Activated CD8-positive, alpha-beta T cell treated with anti-CD3 and anti-CD28 coated beads for 36 hours (primary cell): ENCODE results near the gene TBC1D22A. TPM values are rescaled to one million over a fixed set of nuclear protein-coding genes. Genes with fewer than 3 reads are reported as not detected.

Source experiments
- ATAC-seq: fragments of 200-7000 bp; cut with Tn5 transposase; one replicate; pipeline ENCODE4 v1.10.0; 2021; ENCODE audit warnings: mild to moderate bottlenecking, moderate library complexity
- CTCF ChIA-PET: fragments of 350-600 bp; sonication (Branson Sonifier 250); formaldehyde crosslinking; loops from one replicate; lab custom pipeline; 2021; ENCODE audit warnings: antibody characterized with exemption; lab: Charles Lee
- POLR2A ChIA-PET: fragments of 350-600 bp; sonication (Branson Sonifier 250); formaldehyde crosslinking; loops from one replicate; lab custom pipeline; 2021; ENCODE audit warnings: antibody characterized with exemption; lab: Charles Lee
- DNase-seq: peaks from one replicate; pipeline ENCODE4 v3.0.0-alpha.2; 2020
- H3K27ac Mint-ChIP-seq: one replicate; pipeline ENCODE4 v1.8.0; 2021; ENCODE audit warnings: mild to moderate bottlenecking, mixed read lengths
- H3K27me3 Mint-ChIP-seq: one replicate; pipeline ENCODE4 v1.8.0; 2021; ENCODE audit warnings: mixed read lengths
- H3K36me3 Mint-ChIP-seq: one replicate; pipeline ENCODE4 v1.8.0; 2021; ENCODE audit warnings: low read depth, mixed read lengths
- H3K4me1 Mint-ChIP-seq: one replicate; pipeline ENCODE4 v1.8.0; 2021; ENCODE audit warnings: low read depth, mixed read lengths
- H3K4me3 Mint-ChIP-seq: one replicate; pipeline ENCODE4 v1.8.0; 2021; ENCODE audit warnings: mild to moderate bottlenecking, moderate library complexity, mixed read lengths
- H3K9me3 Mint-ChIP-seq: one replicate; pipeline ENCODE4 v1.8.0; 2021; ENCODE audit warnings: mixed read lengths
- CTCF ChIP-seq: fragments of 200-600 bp; IDR thresholded peaks from one replicate; pipeline ENCODE4 v1.8.0; 2022; ENCODE audit warnings: antibody characterized with exemption, mild to moderate bottlenecking
- intact Hi-C: fragments of 100-400 bp; cut with micrococcal nuclease; formaldehyde crosslinking; loops from one replicate; pipeline ENCODE4 v1.10.0; 2022
- total RNA-seq, 2 experiments: library from RNA; stranded (reverse); gene quantifications; one replicate each; pipeline ENCODE4 v1.2.3, GENCODE V29; 2021

The TBC1D22A gene
- total RNA-seq, 2 experiments from 2014 or later = 41.0 to 42.8 TPM

- H3K9me3 Mint-ChIP-seq = peaks cover 3% of the 10 kb centered on the region
- intact Hi-C loops = no loop called here
- no peaks in the 10 kb centered on the region for H3K27me3 Mint-ChIP-seq
- DNase-seq (no peak), ATAC-seq (no peak)
- no peak for TF ChIP-seq CTCF
- no peak overlapping the region for H3K27ac Mint-ChIP-seq
- no peak overlapping the region for H3K4me3 Mint-ChIP-seq
- H3K36me3 Mint-ChIP-seq = peaks cover 33% of the 10 kb centered on the region
- POLR2A ChIA-PET = no interaction called here
- CTCF ChIA-PET = no interaction called here
- peaks cover 5% of the 10 kb centered on the region for H3K4me1 Mint-ChIP-seq
Observed at GRCh38 chr22:46864314-46865051, 102.0 kb downstream of the TBC1D22A start.

DNA sequence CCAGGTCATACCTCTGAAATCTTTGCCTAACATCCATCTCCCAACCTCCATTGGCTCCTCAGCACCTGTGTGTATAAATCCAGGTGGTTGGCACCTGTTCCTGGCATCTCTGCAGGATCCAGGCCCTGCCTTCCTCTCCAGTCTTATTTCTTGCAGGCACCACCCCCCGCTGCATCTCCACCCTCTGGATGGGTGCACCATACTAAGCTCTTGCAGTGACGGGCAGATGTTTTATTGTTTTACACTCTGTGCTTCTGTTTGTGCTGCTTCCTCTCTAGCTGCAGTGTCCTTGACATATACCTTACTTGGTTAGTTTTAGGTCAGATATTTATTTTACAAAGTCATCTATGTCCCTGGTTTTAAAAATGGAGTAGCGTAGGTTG, 102.6 kb downstream of the TBC1D22A start:
- H3K4me3 Mint-ChIP-seq = no peak overlapping the region
- no peak for DNase-seq
- CTCF ChIA-PET = no interaction called here
- no peaks in the 10 kb centered on the region for H3K27me3 Mint-ChIP-seq
- no peak for ATAC-seq
- POLR2A ChIA-PET = no interaction called here
- peaks cover 5% of the 10 kb centered on the region for H3K4me1 Mint-ChIP-seq
- H3K9me3 Mint-ChIP-seq = peaks cover 3% of the 10 kb centered on the region
- H3K36me3 Mint-ChIP-seq = peaks cover 37% of the 10 kb centered on the region
- no peak overlapping the region for H3K27ac Mint-ChIP-seq
- intact Hi-C loops = no loop called here
- TF ChIP-seq CTCF = no peak

- Mint-ChIP-seq H3K4me3 (no peak overlapping the region), H3K9me3 (peaks cover 5% of the 10 kb centered on the region), H3K4me1 (peaks cover 5% of the 10 kb centered on the region), H3K36me3 (peaks cover 43% of the 10 kb centered on the region), H3K27me3 (no peaks in the 10 kb centered on the region), H3K27ac (no peak overlapping the region)
- no peak for ATAC-seq
- ChIA-PET CTCF (no interaction called here), POLR2A (no interaction called here)
- intact Hi-C loops = no loop called here
- DNase-seq = no peak
- TF ChIP-seq CTCF = no peak
Observed at GRCh38 chr22:46865642-46866041, 103.2 kb downstream of the TBC1D22A start.

DNA sequence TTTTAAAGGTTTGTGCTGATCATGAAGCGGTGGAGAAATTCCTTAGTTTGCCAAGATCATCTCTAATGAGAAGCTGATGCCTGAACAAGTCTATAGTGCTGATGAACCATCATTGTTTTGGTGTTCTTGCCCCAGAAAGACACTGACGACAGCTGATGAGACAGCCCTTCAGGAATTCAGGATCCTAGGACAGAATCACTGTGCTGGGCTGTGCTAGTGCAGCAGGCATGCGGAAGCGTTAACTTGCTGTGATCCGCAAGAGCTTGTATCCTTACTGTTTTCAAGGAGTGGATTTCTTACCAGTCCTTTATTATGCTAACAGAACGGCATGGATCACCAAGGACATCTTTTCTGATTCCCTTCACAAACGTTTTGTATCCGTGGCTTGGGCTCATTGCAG, 104.1 kb downstream of the TBC1D22A start:
- Mint-ChIP-seq H3K27me3 (no peaks in the 10 kb centered on the region), H3K4me1 (peaks cover 5% of the 10 kb centered on the region), H3K27ac (no peak overlapping the region), H3K4me3 (no peak overlapping the region), H3K36me3 (peaks cover 52% of the 10 kb centered on the region), H3K9me3 (peaks cover 14% of the 10 kb centered on the region)
- TF ChIP-seq CTCF = no peak
- ATAC-seq = no peak
- CTCF ChIA-PET = no interaction called here
- intact Hi-C loops = no loop called here
- DNase-seq = no peak
- POLR2A ChIA-PET = no interaction called here

- no peak overlapping the region for H3K27ac Mint-ChIP-seq
- H3K9me3 Mint-ChIP-seq = peaks cover 17% of the 10 kb centered on the region
- H3K4me3 Mint-ChIP-seq = no peak overlapping the region
- DNase-seq = no peak
- TF ChIP-seq CTCF = no peak
- POLR2A ChIA-PET = no interaction called here
- H3K27me3 Mint-ChIP-seq = no peaks in the 10 kb centered on the region
- CTCF ChIA-PET = no interaction called here
- peaks cover 2% of the 10 kb centered on the region for H3K4me1 Mint-ChIP-seq
- H3K36me3 Mint-ChIP-seq = peaks cover 55% of the 10 kb centered on the region
- no peak for ATAC-seq
- intact Hi-C loops = no loop called here
Observed at GRCh38 chr22:46867106-46867505, 104.7 kb downstream of the TBC1D22A start.
